ENCODE results near the gene OR5M3. TPM values are rescaled to one million over a fixed set of nuclear protein-coding genes. Genes with fewer than 3 reads are reported as not detected.

OR5M3 gene
- total RNA-seq: not detected in 2 replicates

GRCh38 chr11:56473252-56473651 lies at the start of gene OR5M3:
Gene OR5M3, minus strand, starts transcription at chr11:56473352. Its CDS starts 2,855 bp downstream, at chr11:56470497.

GRCh38 chr11:56491270-56491669 lies 18.1 kb upstream of the OR5M3 start, which contains the start of gene OR5M8:
Gene OR5M8, minus strand, starts transcription at chr11:56491370. Its CDS starts 0 bp downstream, at chr11:56491370.

Other genes with a start within 250 kb of the OR5M3 start
- gene OR5T2, start 239.1 kb downstream of the OR5M3 start, total RNA-seq: not detected in 2 replicates
- gene OR5T3, start 221.1 kb downstream of the OR5M3 start, total RNA-seq: not detected in 2 replicates
- gene OR5T1, start 199.2 kb downstream of the OR5M3 start, total RNA-seq: not detected in 2 replicates
- gene OR8H1, start 181.1 kb downstream of the OR5M3 start, total RNA-seq: not detected in 2 replicates
- not detected in 2 replicates for gene OR8K3, start 158.2 kb downstream of the OR5M3 start, total RNA-seq
- not detected in 2 replicates for gene OR8K1, start 127.3 kb downstream of the OR5M3 start, total RNA-seq
- gene OR8J1, start 119.1 kb downstream of the OR5M3 start, total RNA-seq: not detected in 2 replicates
- not detected in 2 replicates for gene OR8U1, start 97.7 kb downstream of the OR5M3 start, total RNA-seq
- not detected in 2 replicates for gene OR5AL1, start 60.7 kb downstream of the OR5M3 start, total RNA-seq
- not detected in 2 replicates for gene OR5M8, start 18.0 kb upstream of the OR5M3 start, total RNA-seq
- gene OR5M11, start 69.9 kb upstream of the OR5M3 start, total RNA-seq: not detected in 2 replicates
- gene OR5M10, start 104.4 kb upstream of the OR5M3 start, total RNA-seq: not detected in 2 replicates
- gene OR5M1, start 141.5 kb upstream of the OR5M3 start, total RNA-seq: not detected in 2 replicates
- not detected in 2 replicates for gene OR5AP2, start 169.1 kb upstream of the OR5M3 start, total RNA-seq
- gene OR5AR1, start 190.3 kb upstream of the OR5M3 start, total RNA-seq: not detected in 2 replicates
- not detected in 2 replicates for gene OR9G1, start 225.7 kb upstream of the OR5M3 start, total RNA-seq

All from bronchus fibroblast of lung (primary cell).